GM19238 (cell line): ENCODE results near the gene NCR2.

ENCODE experiments used
- DNase-seq: peaks from one replicate; pipeline ENCODE4 v3.0.0; 2011; ENCODE audit warnings: low spot score; ENCODE audit not compliant: insufficient read length

The NCR2 gene

GRCh38 chr6:41331401-41332150 lies 3.8 kb upstream of the NCR2 start:
- no peak for DNase-seq

- DNase-seq: no peak
Observed at GRCh38 chr6:41332241-41332640, 3.2 kb upstream of the NCR2 start.

- DNase-seq: no peak
Observed at GRCh38 chr6:41332842-41333736, 2.3 kb upstream of the NCR2 start.

DNA sequence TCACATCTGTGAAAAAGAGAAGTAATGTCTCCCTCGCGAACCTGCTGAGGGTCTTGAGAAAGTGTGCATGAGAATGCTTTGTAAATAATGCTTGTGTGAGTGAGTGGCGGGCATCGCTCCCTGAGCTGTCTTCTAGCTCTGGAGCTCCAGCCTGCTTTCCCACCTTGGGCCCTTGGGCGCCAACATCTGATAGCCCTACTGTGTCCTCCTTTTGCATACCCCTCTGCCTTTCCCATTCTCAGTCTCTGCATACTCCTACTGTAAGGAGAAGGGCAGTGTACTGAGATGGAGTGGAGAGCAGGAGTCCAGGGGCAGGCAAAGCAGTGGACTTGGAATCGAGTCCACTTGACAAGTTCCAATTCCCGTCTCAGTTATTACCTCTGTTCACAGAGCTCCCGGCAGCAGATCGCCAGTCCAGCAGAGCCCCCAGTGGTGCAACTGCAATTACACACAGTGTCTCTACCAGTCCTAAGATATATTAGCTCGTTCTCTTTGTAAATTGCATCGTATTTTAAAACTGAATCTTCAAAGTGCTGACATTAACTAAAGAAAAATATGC lies 847 bp upstream of the NCR2 start:
- DNase-seq: no peak

DNA sequence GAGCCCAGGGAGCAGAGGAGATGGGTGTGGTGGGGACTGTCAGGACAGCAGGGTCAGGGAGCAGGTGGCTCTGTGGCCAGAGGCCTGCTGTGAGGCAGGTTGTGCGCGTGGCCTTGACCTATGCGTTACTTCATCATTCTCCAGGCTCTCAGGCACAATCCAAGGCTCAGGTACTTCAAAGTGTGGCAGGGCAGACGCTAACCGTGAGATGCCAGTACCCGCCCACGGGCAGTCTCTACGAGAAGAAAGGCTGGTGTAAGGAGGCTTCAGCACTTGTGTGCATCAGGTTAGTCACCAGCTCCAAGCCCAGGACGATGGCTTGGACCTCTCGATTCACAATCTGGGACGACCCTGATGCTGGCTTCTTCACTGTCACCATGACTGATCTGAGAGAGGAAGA lies 535 bp downstream of the NCR2 start:
- no peak for DNase-seq

- DNase-seq: no peak
Observed at GRCh38 chr6:41336824-41337223, 1.4 kb downstream of the NCR2 start.

- DNase-seq: no peak
Observed at GRCh38 chr6:41337709-41338108, 2.3 kb downstream of the NCR2 start.

DNA sequence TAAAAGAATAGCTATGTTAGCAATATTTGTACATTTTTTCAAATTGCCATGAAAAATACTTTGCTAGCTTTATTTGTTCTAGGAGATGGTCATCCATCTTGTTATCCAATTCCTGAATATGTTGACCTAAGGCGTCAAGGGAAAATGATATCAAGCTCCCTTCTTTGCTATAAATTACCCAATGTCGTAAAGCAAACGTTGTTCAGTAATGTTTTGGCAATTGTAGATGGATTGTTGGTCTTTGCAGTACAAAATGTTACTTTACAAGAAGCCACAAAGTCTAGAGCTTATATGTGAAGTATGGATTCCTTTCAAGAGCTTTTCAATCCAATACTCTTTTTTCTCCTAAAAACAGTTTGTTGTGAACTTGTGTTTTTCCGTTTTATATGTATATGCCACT lies 3.3 kb downstream of the NCR2 start:
- DNase-seq: no peak

DNA sequence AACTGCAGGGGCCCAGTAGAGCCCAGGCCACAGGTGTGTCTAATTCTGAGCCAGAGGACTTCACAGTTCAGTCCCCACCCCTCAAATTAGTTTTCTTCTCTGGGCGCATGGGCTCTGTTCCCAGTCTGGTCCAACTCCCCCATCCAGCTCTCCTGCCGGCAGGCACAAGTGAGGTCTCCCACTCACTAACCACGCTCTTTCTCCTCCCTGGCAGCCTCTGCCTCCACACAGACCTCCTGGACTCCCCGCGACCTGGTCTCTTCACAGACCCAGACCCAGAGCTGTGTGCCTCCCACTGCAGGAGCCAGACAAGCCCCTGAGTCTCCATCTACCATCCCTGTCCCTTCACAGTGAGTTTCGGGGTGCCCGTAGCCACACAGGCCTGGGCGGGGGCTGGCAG lies 6.2 kb downstream of the NCR2 start:
- no peak for DNase-seq

- no peak for DNase-seq
Observed at GRCh38 chr6:41342241-41342640, 6.8 kb downstream of the NCR2 start.

GRCh38 chr6:41343641-41344187 lies 8.3 kb downstream of the NCR2 start:
- no peak for DNase-seq

GRCh38 chr6:41344876-41345275 lies 9.5 kb downstream of the NCR2 start:
- DNase-seq: no peak

- no peak for DNase-seq
Observed at GRCh38 chr6:41345901-41346300, 10.5 kb downstream of the NCR2 start.

DNA sequence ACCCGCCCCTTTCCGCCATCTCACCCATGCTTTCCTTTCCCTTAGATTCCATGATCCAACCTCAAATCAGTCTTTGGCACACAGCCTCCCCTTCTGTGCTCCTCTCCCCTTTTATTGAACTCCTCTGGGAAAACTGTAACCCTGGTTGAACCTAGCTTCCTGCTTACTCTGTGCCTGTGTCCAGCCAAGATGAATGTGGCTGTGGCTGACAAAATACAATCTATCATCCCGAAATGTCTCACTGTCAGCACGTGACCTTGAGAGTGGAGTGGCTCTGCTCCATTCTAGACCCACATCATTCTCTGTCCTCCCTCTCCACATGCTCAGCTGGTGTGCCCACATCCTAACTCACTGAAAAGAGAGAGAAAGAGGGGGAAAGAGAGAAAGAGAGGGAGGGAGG lies 11.0 kb downstream of the NCR2 start:
- no peak for DNase-seq

DNA sequence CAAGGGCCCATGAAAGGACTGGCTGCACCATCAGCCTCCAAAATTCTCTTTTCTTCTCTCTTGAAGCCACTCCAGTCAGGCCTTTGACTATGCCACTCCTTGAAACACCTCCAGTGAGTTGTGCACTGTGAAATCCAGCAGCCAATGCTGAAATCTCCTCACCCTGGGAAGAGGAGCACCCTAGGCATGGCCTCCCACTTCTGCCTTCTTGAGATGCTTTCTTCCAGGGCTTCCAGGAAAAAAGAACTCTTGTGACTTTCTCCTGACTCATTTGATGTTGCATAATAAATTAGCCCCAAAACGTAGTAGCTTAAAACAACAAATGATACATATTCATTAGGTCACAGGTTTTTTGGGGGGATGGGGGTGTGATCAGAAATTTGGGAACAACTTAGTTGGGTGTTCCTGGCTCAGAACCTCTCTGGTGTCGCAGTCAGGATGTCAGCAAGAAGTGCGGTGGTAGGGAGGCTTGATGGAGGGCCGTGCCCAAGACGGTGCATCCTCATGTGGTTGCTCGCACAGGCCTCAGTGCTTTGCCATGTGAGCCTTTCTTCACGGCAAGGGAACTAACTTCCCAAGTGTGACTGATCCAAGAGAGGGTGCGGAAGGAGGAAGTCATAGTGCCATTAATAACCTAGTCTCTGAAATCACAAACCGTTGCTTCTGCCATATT lies 12.1 kb downstream of the NCR2 start:
- no peak for DNase-seq

GRCh38 chr6:41348934-41349333 lies 13.5 kb downstream of the NCR2 start:
- no peak for DNase-seq

- DNase-seq: no peak
Observed at GRCh38 chr6:41352396-41352795, 17.0 kb downstream of the NCR2 start.

DNA sequence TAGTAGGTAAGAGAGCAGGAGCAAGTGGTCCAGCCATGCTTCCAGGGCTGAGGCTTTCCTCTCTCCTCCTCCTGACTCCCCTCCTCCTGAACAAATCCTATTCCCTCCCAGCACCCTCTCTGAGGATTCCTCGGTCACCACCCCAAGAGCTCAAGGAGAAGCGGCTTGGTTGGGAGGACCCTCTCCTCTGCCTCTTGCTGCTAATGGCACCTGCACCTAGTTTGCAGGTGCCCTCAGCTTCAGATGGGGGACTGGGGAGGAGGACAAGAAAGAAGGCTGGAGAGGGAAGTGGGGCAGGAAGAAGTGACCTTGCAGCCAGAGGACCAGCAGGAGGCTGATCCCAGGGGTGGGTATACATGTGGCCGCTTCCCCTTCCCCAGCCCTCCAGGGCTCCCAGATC lies 17.5 kb downstream of the NCR2 start:
- DNase-seq: no peak

- no peak for DNase-seq
Observed at GRCh38 chr6:41353333-41353732, 17.9 kb downstream of the NCR2 start.

- DNase-seq: no peak
Observed at GRCh38 chr6:41355952-41356351, 20.5 kb downstream of the NCR2 start.

- no peak for DNase-seq
Observed at GRCh38 chr6:41356825-41357224, 21.4 kb downstream of the NCR2 start.

- DNase-seq: no peak
Observed at GRCh38 chr6:41358503-41358902, 23.1 kb downstream of the NCR2 start.
